ENCODE results near the gene CADPS2. TPM values are rescaled to one million over a fixed set of nuclear protein-coding genes. Genes with fewer than 3 reads are reported as not detected.

Gene CADPS2
- total and polyA plus RNA-seq, 7 experiments from 2014 or later: not detected

DNA sequence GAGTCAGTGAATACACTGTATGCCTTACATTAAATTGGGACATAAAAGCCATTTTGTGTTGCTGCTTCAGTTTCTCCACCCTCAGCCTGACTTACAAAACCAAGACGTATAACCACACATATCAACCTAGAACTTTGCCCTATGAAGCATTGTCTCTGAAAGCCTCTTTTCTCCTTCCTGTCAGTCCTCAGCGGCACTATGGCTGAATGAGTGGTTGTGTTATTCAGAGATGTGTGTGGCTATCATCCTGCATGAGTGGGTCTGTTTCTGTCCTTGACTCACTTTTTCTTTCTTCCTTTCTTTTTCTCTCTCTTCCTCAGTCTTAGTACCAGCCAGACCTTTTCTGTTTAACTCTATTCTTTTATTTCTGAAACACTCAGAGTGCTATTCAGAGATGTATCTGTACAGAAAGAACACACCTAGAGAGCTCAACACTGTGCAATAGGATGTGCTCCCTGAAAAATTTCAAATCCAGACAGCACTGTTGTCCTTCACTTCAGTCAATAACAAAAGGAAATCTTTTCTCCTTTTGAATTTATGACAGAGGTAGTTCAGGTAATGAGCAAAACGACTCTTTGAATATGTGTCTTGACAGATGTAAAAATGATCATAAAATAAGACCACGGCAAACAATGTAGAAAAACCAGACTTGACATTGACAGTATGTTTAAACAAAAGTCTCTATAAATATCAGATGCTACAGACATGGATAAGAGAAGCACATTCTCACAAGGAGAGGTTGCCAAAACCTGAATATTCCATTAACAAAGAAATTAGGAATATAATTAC is 418.4 kb downstream of the CADPS2 start:
- CTCF ChIA-PET: no interaction called here

DNA sequence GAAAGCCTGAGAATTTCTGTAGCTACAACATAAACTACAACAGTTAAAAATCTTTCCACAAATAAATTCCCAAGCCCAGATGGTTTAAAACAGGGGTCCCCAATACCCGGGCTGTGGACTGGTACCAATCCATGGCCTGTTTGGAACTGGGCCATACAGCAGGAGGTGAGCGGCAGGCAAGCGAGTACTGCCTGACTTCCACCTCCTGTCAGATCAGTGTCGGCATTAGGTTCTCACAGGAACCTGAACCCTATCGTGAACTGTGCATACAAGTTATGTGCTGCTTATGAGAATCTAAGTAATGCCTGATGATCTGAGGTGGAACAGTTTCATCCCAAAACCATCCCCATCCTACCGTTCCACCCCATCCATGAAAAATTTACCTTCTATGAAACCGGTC is 421.0 kb downstream of the CADPS2 start:
- CTCF ChIA-PET: no interaction called here
- no peak overlapping the region for H3K27ac Mint-ChIP-seq
- no peak overlapping the region for H3K4me3 ChIP-seq (ENCODE audit: low read length)
- POLR2A ChIA-PET: no interaction called here
- intact Hi-C loops (cut with micrococcal nuclease): no loop called here
- no peaks in the 10 kb centered on the region for H3K36me3 ChIP-seq (ENCODE audit: control insufficient read depth in 2 of 3, insufficient read depth in 3 of 3, low read length in 3 of 3)
- H3K36me3 Mint-ChIP-seq: no peaks in the 10 kb centered on the region
- H3K27me3 ChIP-seq (ENCODE audit: control insufficient read depth in 2 of 2, insufficient read depth in 2 of 2, low read length in 2 of 2): no peaks in the 10 kb centered on the region
- H3K27me3 Mint-ChIP-seq: no peaks in the 10 kb centered on the region
- DNase-seq (no peak), ATAC-seq (no peak)
- H3K4me1 ChIP-seq (ENCODE audit: control insufficient read depth in 2 of 2, insufficient read depth in 2 of 2, low read length in 2 of 2): no peaks in the 10 kb centered on the region
- no peak overlapping the region for H3K4me3 Mint-ChIP-seq
- no peaks in the 10 kb centered on the region for H3K4me1 Mint-ChIP-seq
- no peaks in the 10 kb centered on the region for H3K9me3 ChIP-seq (ENCODE audit: control insufficient read depth in 2 of 3, low read length in 3 of 3)
- no peak overlapping the region for H3K27ac ChIP-seq (ENCODE audit: low read depth, low read length)
- peaks cover 0 to 12% (median 0%) of the 10 kb centered on the region in 11 donors for H3K9me3 Mint-ChIP-seq

More for the DNA sequence above, 418.4 kb downstream of the CADPS2 start:
- no peaks in the 10 kb centered on the region for H3K4me1 ChIP-seq (ENCODE audit: control insufficient read depth in 2 of 2, insufficient read depth in 2 of 2, low read length in 2 of 2)
- no peak overlapping the region for H3K4me3 ChIP-seq (ENCODE audit: low read length)
- no peaks in the 10 kb centered on the region for H3K36me3 ChIP-seq (ENCODE audit: control insufficient read depth in 2 of 3, insufficient read depth in 3 of 3, low read length in 3 of 3)
- H3K27ac Mint-ChIP-seq: no peak overlapping the region
- H3K27ac ChIP-seq (ENCODE audit: low read depth, low read length): no peak overlapping the region
- H3K9me3 Mint-ChIP-seq: peaks cover 0 to 12% (median 0%) of the 10 kb centered on the region in 11 donors
- POLR2A ChIA-PET: no interaction called here
- intact Hi-C loops (cut with micrococcal nuclease): no loop called here
- no peaks in the 10 kb centered on the region for H3K4me1 Mint-ChIP-seq
- no peaks in the 10 kb centered on the region for H3K36me3 Mint-ChIP-seq
- no peaks in the 10 kb centered on the region for H3K27me3 ChIP-seq (ENCODE audit: control insufficient read depth in 2 of 2, insufficient read depth in 2 of 2, low read length in 2 of 2)
- ATAC-seq (no peak), DNase-seq (no peak)
- H3K9me3 ChIP-seq (ENCODE audit: control insufficient read depth in 2 of 3, low read length in 3 of 3): no peaks in the 10 kb centered on the region
- no peak overlapping the region for H3K4me3 Mint-ChIP-seq
- no peaks in the 10 kb centered on the region for H3K27me3 Mint-ChIP-seq

DNA sequence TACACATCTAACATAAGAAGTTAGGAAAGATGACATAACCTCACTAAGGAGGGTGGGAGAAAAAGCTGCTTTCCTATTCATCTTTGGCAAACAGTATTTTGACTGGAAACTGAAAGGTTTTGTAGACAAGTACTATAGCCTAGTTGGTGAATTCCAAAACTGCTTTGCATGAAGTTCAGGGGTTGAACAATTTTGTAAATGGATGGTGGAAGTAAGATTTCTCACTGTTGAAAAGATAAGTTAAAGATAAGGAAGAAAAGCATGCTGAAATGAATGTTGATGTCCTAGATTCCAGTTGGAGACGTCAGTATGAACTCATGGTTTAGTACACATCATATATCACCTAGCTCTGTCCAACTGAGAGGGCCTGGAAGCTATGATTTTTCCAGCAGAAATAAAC is 422.6 kb downstream of the CADPS2 start:
- POLR2A ChIA-PET: no interaction called here
- no peak overlapping the region for H3K27ac Mint-ChIP-seq

DNA sequence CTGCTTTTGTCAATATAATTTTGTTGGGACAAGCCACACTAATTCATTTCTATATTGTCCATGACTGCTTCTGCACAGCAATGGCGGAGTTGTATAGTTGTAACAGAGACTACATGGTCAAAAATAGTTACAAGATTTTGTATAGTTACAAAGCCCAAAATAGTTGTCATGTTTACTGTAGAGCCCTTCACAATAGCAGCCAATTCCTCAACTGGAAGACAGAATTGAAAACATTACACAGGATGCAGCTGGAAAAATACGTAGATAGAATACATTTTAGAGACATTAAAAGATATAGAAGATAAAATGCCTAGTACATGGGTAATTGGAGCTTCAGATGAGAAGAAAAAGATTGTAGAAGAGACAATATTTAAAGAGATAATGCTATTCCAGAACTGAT is 425.3 kb downstream of the CADPS2 start:
- H3K36me3 ChIP-seq (ENCODE audit: control insufficient read depth in 2 of 3, insufficient read depth in 3 of 3, low read length in 3 of 3): no peaks in the 10 kb centered on the region
- intact Hi-C loops (cut with micrococcal nuclease): no loop called here
- Mint-ChIP-seq H3K36me3 (no peaks in the 10 kb centered on the region), H3K9me3 (peaks cover 0 to 6% (median 0%) of the 10 kb centered on the region in 11 donors), H3K4me3 (no peak overlapping the region), H3K27me3 (no peaks in the 10 kb centered on the region), H3K4me1 (no peaks in the 10 kb centered on the region), H3K27ac (no peak overlapping the region)
- DNase-seq: no peak
- ATAC-seq: no peak
- CTCF ChIA-PET: no interaction called here
- H3K4me1 ChIP-seq (ENCODE audit: control insufficient read depth in 2 of 2, insufficient read depth in 2 of 2, low read length in 2 of 2): no peaks in the 10 kb centered on the region
- no peak overlapping the region for H3K27ac ChIP-seq (ENCODE audit: low read depth, low read length)
- POLR2A ChIA-PET: no interaction called here
- H3K4me3 ChIP-seq (ENCODE audit: low read length): no peak overlapping the region
- no peaks in the 10 kb centered on the region for H3K9me3 ChIP-seq (ENCODE audit: control insufficient read depth in 2 of 3, low read length in 3 of 3)
- H3K27me3 ChIP-seq (ENCODE audit: control insufficient read depth in 2 of 2, insufficient read depth in 2 of 2, low read length in 2 of 2): no peaks in the 10 kb centered on the region

More for the DNA sequence above, 422.6 kb downstream of the CADPS2 start:
- Histone ChIP-seq H3K9me3 (ENCODE audit: control insufficient read depth in 2 of 3, low read length in 3 of 3) (no peaks in the 10 kb centered on the region), H3K4me3 (ENCODE audit: low read length) (no peak overlapping the region), H3K36me3 (ENCODE audit: control insufficient read depth in 2 of 3, insufficient read depth in 3 of 3, low read length in 3 of 3) (no peaks in the 10 kb centered on the region), H3K27me3 (ENCODE audit: control insufficient read depth in 2 of 2, insufficient read depth in 2 of 2, low read length in 2 of 2) (no peaks in the 10 kb centered on the region), H3K4me1 (ENCODE audit: control insufficient read depth in 2 of 2, insufficient read depth in 2 of 2, low read length in 2 of 2) (no peaks in the 10 kb centered on the region), H3K27ac (ENCODE audit: low read depth, low read length) (no peak overlapping the region)
- intact Hi-C loops (cut with micrococcal nuclease): no loop called here
- H3K27me3 Mint-ChIP-seq: no peaks in the 10 kb centered on the region
- peaks cover 0 to 5% (median 0%) of the 10 kb centered on the region in 11 donors for H3K9me3 Mint-ChIP-seq
- DNase-seq (no peak), ATAC-seq (no peak)
- H3K4me1 Mint-ChIP-seq: no peaks in the 10 kb centered on the region
- no peak overlapping the region for H3K4me3 Mint-ChIP-seq
- CTCF ChIA-PET: no interaction called here
- no peaks in the 10 kb centered on the region for H3K36me3 Mint-ChIP-seq

DNA sequence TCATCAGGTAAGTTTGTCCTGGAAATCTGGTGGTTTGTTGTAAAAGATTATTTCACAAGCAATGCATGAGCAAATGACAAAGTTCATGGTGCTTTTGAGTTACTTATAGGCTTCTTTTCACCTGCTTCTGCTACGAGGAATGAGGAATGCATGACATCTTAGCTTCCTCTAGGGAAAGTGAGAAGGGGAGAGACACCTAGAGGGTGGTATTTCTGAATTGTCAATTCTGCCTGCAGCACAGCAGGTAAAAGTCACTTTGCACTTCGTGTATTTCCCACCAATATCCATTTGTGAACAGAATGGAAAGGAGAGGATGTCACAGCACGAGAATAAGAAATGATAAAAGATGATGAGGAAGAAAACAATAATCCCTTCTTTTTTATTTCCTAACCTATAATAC is 428.3 kb downstream of the CADPS2 start:
- no peak overlapping the region for H3K27ac Mint-ChIP-seq
- H3K27ac ChIP-seq (ENCODE audit: low read depth, low read length): no peak overlapping the region
- H3K4me3 ChIP-seq (ENCODE audit: low read length): no peak overlapping the region
- POLR2A ChIA-PET: no interaction called here
- no peaks in the 10 kb centered on the region for H3K4me1 Mint-ChIP-seq
- no peaks in the 10 kb centered on the region for H3K4me1 ChIP-seq (ENCODE audit: control insufficient read depth in 2 of 2, insufficient read depth in 2 of 2, low read length in 2 of 2)
- CTCF ChIA-PET: no interaction called here
- no peaks in the 10 kb centered on the region for H3K9me3 ChIP-seq (ENCODE audit: control insufficient read depth in 2 of 3, low read length in 3 of 3)
- ATAC-seq (no peak), DNase-seq (no peak)
- H3K9me3 Mint-ChIP-seq: peaks cover 0 to 6% (median 0%) of the 10 kb centered on the region in 11 donors
- no peaks in the 10 kb centered on the region for H3K27me3 ChIP-seq (ENCODE audit: control insufficient read depth in 2 of 2, insufficient read depth in 2 of 2, low read length in 2 of 2)
- no peaks in the 10 kb centered on the region for H3K36me3 ChIP-seq (ENCODE audit: control insufficient read depth in 2 of 3, insufficient read depth in 3 of 3, low read length in 3 of 3)
- intact Hi-C loops (cut with micrococcal nuclease): no loop called here
- H3K36me3 Mint-ChIP-seq: no peaks in the 10 kb centered on the region
- H3K4me3 Mint-ChIP-seq: no peak overlapping the region
- H3K27me3 Mint-ChIP-seq: no peaks in the 10 kb centered on the region

DNA sequence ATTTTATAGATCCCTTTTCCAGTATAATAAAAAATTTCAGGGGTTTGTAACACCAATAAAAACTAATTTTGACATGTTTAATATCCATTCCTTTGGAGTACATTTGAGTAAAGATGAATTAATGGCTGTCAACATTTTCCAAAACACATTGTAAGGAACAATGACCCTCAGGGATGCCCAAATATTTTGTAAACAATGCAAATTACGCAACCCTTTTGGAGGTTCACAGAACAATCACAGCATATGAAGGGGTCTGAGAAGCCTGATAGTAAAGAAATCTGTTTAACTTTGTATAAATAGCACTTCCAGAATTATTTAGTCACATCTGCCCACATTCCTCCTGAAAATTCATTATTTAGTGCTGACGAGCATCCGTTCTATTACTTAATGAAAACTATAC is 428.9 kb downstream of the CADPS2 start:
- no peak for DNase-seq
- no peak overlapping the region for H3K27ac ChIP-seq (ENCODE audit: low read depth, low read length)
- ATAC-seq: no peak
- CTCF ChIA-PET: no interaction called here
- peaks cover 0 to 6% (median 0%) of the 10 kb centered on the region in 11 donors for H3K9me3 Mint-ChIP-seq
- no peaks in the 10 kb centered on the region for H3K36me3 ChIP-seq (ENCODE audit: control insufficient read depth in 2 of 3, insufficient read depth in 3 of 3, low read length in 3 of 3)
- no peaks in the 10 kb centered on the region for H3K27me3 ChIP-seq (ENCODE audit: control insufficient read depth in 2 of 2, insufficient read depth in 2 of 2, low read length in 2 of 2)
- no peaks in the 10 kb centered on the region for H3K36me3 Mint-ChIP-seq
- H3K27me3 Mint-ChIP-seq: no peaks in the 10 kb centered on the region
- POLR2A ChIA-PET: no interaction called here
- H3K4me1 Mint-ChIP-seq: no peaks in the 10 kb centered on the region
- H3K4me3 ChIP-seq (ENCODE audit: low read length): no peak overlapping the region
- H3K27ac Mint-ChIP-seq: no peak overlapping the region
- H3K4me3 Mint-ChIP-seq: no peak overlapping the region
- no peaks in the 10 kb centered on the region for H3K4me1 ChIP-seq (ENCODE audit: control insufficient read depth in 2 of 2, insufficient read depth in 2 of 2, low read length in 2 of 2)
- intact Hi-C loops (cut with micrococcal nuclease): no loop called here
- H3K9me3 ChIP-seq (ENCODE audit: control insufficient read depth in 2 of 3, low read length in 3 of 3): no peaks in the 10 kb centered on the region

DNA sequence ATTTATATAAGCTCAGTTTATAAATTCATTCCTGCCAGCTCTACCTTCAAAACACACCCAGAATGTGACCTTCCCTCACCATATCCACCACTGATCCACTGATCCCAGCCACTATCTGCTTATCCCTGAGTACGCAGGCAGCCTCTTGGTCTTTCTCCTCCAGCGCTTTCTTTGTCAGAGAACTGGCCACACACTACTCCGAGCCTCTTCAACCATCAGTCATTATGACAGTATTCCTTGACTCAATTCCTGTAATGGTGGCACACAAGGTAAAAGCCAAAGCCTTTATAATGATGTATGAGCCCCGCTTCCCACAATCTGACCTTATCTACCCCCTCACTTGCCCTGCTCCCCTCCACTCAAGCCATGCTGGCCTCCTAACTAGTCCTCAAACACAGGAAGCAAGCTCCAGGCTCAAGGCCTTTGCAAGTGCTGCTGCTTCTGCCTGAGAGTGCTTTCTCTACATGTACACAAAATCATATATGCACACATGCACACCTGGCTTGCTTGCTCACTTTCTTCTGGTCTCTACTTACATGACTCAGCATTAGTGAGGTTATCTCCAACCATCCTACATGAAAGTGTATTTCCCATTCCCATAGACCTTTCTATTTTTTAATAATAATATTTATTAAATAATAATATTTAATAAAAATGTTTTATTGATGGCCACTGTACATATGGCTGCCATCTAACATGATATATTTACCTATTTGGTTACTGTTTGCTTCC is 431.3 kb downstream of the CADPS2 start:
- Histone ChIP-seq H3K4me3 (ENCODE audit: low read length) (no peak overlapping the region), H3K27me3 (ENCODE audit: control insufficient read depth in 2 of 2, insufficient read depth in 2 of 2, low read length in 2 of 2) (no peaks in the 10 kb centered on the region), H3K27ac (ENCODE audit: low read depth, low read length) (no peak overlapping the region), H3K9me3 (ENCODE audit: control insufficient read depth in 2 of 3, low read length in 3 of 3) (no peaks in the 10 kb centered on the region), H3K36me3 (ENCODE audit: control insufficient read depth in 2 of 3, insufficient read depth in 3 of 3, low read length in 3 of 3) (no peaks in the 10 kb centered on the region), H3K4me1 (ENCODE audit: control insufficient read depth in 2 of 2, insufficient read depth in 2 of 2, low read length in 2 of 2) (no peaks in the 10 kb centered on the region)
- H3K4me1 Mint-ChIP-seq: no peaks in the 10 kb centered on the region
- no peak overlapping the region for H3K4me3 Mint-ChIP-seq
- H3K9me3 Mint-ChIP-seq: peaks cover 0 to 6% (median 0%) of the 10 kb centered on the region in 11 donors
- ChIA-PET POLR2A (no interaction called here), CTCF (no interaction called here)
- no peaks in the 10 kb centered on the region for H3K36me3 Mint-ChIP-seq
- no peaks in the 10 kb centered on the region for H3K27me3 Mint-ChIP-seq
- no peak for ATAC-seq
- intact Hi-C loops (cut with micrococcal nuclease): no loop called here
- H3K27ac Mint-ChIP-seq: peak overlapping the region in 1 of 9 donors; percentile 51
- no peak for DNase-seq
